ENCODE data around the gene CD300LB. TPM values are rescaled to one million over a fixed set of nuclear protein-coding genes. Genes with fewer than 3 reads are reported as not detected.

The CD300LB gene
- total and polyA plus RNA-seq, 8 donors, result 0.25 TPM; not detected in 7

DNA sequence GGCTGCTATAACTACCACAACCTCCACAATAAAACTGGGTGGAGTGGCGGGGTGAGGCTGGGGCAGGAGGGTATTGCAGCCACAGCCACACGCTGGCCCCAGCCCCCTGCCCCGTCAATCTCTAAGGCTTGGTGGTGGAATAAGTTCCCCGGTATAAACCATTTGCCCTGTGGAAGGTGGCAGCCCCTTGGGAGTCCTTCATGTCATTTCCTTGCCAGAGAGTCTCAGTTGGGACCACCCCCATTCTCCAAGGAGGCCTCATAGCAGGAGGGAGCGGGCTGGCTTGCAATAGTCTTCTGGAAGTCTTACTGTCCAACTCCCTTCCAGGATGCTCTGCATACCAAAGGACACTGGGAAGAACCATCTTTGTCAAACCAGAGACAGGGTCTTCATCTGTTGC is 45.4 kb downstream of the CD300LB start:
- intact Hi-C loops (cut with DNase I; ENCODE audit: low total_unique reads), result no loop called here
- Histone ChIP-seq H3K4me1 (no peaks in the 10 kb centered on the region), H3K27me3 (peaks cover 0 to 30% (median 0%) of the 10 kb centered on the region in 3 donors), H3K9me3 (no peaks in the 10 kb centered on the region), H3K4me3 (no peak overlapping the region), H3K27ac (no peak overlapping the region), H3K36me3 (peaks cover 0 to 13% (median 0%) of the 10 kb centered on the region in 4 donors)
- DNase-seq, result peak in 1 of 2 donors; percentile 14
- 79 to 92% (median 84%) methylated on average over 4 to 5 of the region's 5 CpGs for WGBS, 5 donors
- TF ChIP-seq, protein P1, sequence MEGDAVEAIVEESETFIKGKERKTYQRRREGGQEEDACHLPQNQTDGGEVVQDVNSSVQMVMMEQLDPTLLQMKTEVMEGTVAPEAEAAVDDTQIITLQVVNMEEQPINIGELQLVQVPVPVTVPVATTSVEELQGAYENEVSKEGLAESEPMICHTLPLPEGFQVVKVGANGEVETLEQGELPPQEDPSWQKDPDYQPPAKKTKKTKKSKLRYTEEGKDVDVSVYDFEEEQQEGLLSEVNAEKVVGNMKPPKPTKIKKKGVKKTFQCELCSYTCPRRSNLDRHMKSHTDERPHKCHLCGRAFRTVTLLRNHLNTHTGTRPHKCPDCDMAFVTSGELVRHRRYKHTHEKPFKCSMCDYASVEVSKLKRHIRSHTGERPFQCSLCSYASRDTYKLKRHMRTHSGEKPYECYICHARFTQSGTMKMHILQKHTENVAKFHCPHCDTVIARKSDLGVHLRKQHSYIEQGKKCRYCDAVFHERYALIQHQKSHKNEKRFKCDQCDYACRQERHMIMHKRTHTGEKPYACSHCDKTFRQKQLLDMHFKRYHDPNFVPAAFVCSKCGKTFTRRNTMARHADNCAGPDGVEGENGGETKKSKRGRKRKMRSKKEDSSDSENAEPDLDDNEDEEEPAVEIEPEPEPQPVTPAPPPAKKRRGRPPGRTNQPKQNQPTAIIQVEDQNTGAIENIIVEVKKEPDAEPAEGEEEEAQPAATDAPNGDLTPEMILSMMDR (IDR thresholded peaks at IDR 0.05), result no peak
- TF ChIP-seq POLR2AphosphoS5 (IDR thresholded peaks at IDR 0.05) (no peak), POLR2A (IDR thresholded peaks at IDR 0.05) (no peak), EP300 (IDR thresholded peaks at IDR 0.05) (no peak)

- Histone ChIP-seq H3K27ac (no peak overlapping the region), H3K27me3 (peaks cover 0 to 30% (median 0%) of the 10 kb centered on the region in 3 donors), H3K36me3 (peaks cover 0 to 15% (median 0%) of the 10 kb centered on the region in 4 donors), H3K4me1 (no peaks in the 10 kb centered on the region), H3K4me3 (no peak overlapping the region), H3K9me3 (no peaks in the 10 kb centered on the region)
- TF ChIP-seq POLR2AphosphoS5 (IDR thresholded peaks at IDR 0.05) (no peak), POLR2A (IDR thresholded peaks at IDR 0.05) (no peak)
- TF ChIP-seq, protein P1 (IDR thresholded peaks at IDR 0.05), result no peak
- WGBS, 5 donors, result 53 to 69% (median 65%) methylated on average over 9 of the region's 9 CpGs
- intact Hi-C loops (cut with DNase I; ENCODE audit: low total_unique reads), result no loop called here
- DNase-seq, result peak in 1 of 2 donors; percentile 8
Measured at GRCh38 chr17:74485022-74485743, 46.1 kb downstream of the CD300LB start.

- Histone ChIP-seq H3K4me3 (no peak overlapping the region), H3K9me3 (no peaks in the 10 kb centered on the region), H3K36me3 (peaks cover 0 to 20% (median 0%) of the 10 kb centered on the region in 4 donors), H3K27ac (no peak overlapping the region), H3K27me3 (peaks cover 0 to 30% (median 0%) of the 10 kb centered on the region in 3 donors), H3K4me1 (peaks cover 0 to 4% (median 0%) of the 10 kb centered on the region in 4 donors)
- WGBS, 5 donors, result 57 to 68% (median 63%) methylated on average over 6 to 9 of the region's 9 CpGs
- intact Hi-C loops (cut with DNase I; ENCODE audit: low total_unique reads), result no loop called here
- DNase-seq, result no peak
- TF ChIP-seq POLR2A (IDR thresholded peaks at IDR 0.05) (no peak), EP300 (IDR thresholded peaks at IDR 0.05) (no peak), POLR2AphosphoS5 (IDR thresholded peaks at IDR 0.05) (no peak)
- TF ChIP-seq, protein P1 (IDR thresholded peaks at IDR 0.05), result no peak
Measured at GRCh38 chr17:74484066-74484465, 47.2 kb downstream of the CD300LB start.

DNA sequence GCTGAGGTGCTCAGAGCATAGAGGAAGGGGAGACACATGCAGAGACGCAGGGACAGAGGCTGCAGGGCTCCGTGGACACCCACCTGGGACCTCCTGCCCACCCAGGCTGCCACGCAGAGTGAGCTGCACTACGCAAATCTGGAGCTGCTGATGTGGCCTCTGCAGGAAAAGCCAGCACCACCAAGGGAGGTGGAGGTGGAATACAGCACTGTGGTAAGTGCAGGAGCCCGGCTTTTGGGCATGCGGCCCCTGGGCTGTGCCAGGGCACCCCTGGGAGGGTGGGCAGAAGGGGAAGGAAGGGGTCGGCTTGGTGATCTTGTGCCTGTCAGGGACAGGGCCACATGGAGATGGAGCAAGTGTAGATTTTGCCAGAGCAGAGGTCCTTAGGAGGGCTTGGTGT is 49.7 kb downstream of the CD300LB start:
- intact Hi-C loops (cut with DNase I; ENCODE audit: low total_unique reads), result no loop called here
- DNase-seq, result no peak
- Histone ChIP-seq H3K36me3 (peaks cover 0 to 20% (median 0%) of the 10 kb centered on the region in 4 donors), H3K9me3 (no peaks in the 10 kb centered on the region), H3K27ac (no peak overlapping the region), H3K4me1 (peaks cover 0 to 25% (median 0%) of the 10 kb centered on the region in 4 donors), H3K27me3 (peaks cover 0 to 38% (median 0%) of the 10 kb centered on the region in 3 donors), H3K4me3 (no peak overlapping the region)
- 82 to 94% (median 91%) methylated on average over 7 of the region's 7 CpGs for WGBS, 5 donors
- TF ChIP-seq, protein P1 (IDR thresholded peaks at IDR 0.05), result no peak
- TF ChIP-seq EP300 (IDR thresholded peaks at IDR 0.05) (no peak), POLR2AphosphoS5 (IDR thresholded peaks at IDR 0.05) (no peak), POLR2A (IDR thresholded peaks at IDR 0.05) (no peak)

Data from stomach (tissue), 9 donors.